OCI-LY7 (cell line): ENCODE data around the gene CRISP3. TPM values are rescaled to one million over a fixed set of nuclear protein-coding genes. Genes with fewer than 3 reads are reported as not detected.

Experiments used
- BruUV-seq: library from RNA; stranded (reverse); fragments of 400-500 nt; replicated peaks from 2 replicates; lab custom pipeline; 2021; lab: Mats Ljungman, UMichigan
- CTCF ChIA-PET: fragments of 300-600 bp; sonication (Branson Sonifier 250); formaldehyde crosslinking; loops from one replicate; lab custom pipeline; 2022; ENCODE audit warnings: antibody characterized with exemption; ENCODE audit not compliant: unreplicated experiment; lab: Charles Lee
- POLR2A ChIA-PET: fragments of 300-600 bp; sonication (Branson Sonifier 250); formaldehyde crosslinking; loops from one replicate; lab custom pipeline; 2022; ENCODE audit warnings: antibody characterized with exemption; lab: Charles Lee
- DNase-seq: peaks from one replicate; pipeline ENCODE4 v3.0.0-alpha.2; 2015; ENCODE audit warnings: low spot score
- H2AFZ ChIP-seq: fragments of 200-600 bp; sonication (generic), shearing (Covaris generic); 2 replicates; pipeline ENCODE4 v1.6.1; 2014; ENCODE audit warnings: mild to moderate bottlenecking, antibody characterized with exemption, low read length, moderate library complexity
- H3K27ac ChIP-seq: fragments of 200-600 bp; sonication (generic); 2 replicates; pipeline ENCODE4 v1.5.1; 2014; ENCODE audit warnings: mixed run types, low read depth, mild to moderate bottlenecking, moderate library complexity, low read length, inconsistent platforms; ENCODE audit not compliant: poor library complexity, severe bottlenecking
- H3K36me3 ChIP-seq: fragments of 200-600 bp; sonication (generic); 2 replicates; pipeline ENCODE4 v1.6.1; 2014; ENCODE audit warnings: mild to moderate bottlenecking, antibody characterized with exemption, low read length, moderate library complexity, mixed read lengths; ENCODE audit not compliant: insufficient read depth
- H3K4me1 ChIP-seq: fragments of 200-600 bp; sonication (generic); 2 replicates; pipeline ENCODE4 v1.5.1; 2014; ENCODE audit warnings: mild to moderate bottlenecking, low read length; ENCODE audit not compliant: insufficient read depth, poor library complexity, severe bottlenecking
- H3K4me2 ChIP-seq: fragments of 200-600 bp; sonication (generic); 2 replicates; pipeline ENCODE4 v1.6.1; 2014; ENCODE audit warnings: mild to moderate bottlenecking, low read length
- H3K4me3 ChIP-seq: fragments of 200-600 bp; sonication (generic); 2 replicates; pipeline ENCODE4 v1.5.1; 2014; ENCODE audit warnings: mild to moderate bottlenecking, low read depth, low read length; ENCODE audit not compliant: poor library complexity, severe bottlenecking
- H3K79me2 ChIP-seq: fragments of 200-600 bp; sonication (generic); 2 replicates; pipeline ENCODE4 v1.6.1; 2016; ENCODE audit warnings: low read depth, mild to moderate bottlenecking, low read length, moderate library complexity, mixed read lengths; ENCODE audit not compliant: insufficient read depth
- H3K9me2 ChIP-seq: fragments of 200-600 bp; sonication (generic); 2 replicates; pipeline ENCODE4 v1.6.1; 2016; ENCODE audit warnings: mild to moderate bottlenecking, low read length, mixed read lengths; ENCODE audit not compliant: insufficient read depth
- H3K9me3 ChIP-seq: fragments of 200-600 bp; sonication (generic); 2 replicates; pipeline ENCODE4 v1.6.1; 2014; ENCODE audit warnings: mild to moderate bottlenecking, mixed run types, low read length, mixed read lengths
- H4K20me1 ChIP-seq: fragments of 200-600 bp; sonication (generic); 2 replicates; pipeline ENCODE4 v1.6.1; 2014; ENCODE audit warnings: mild to moderate bottlenecking, antibody characterized with exemption, low read length, moderate library complexity, mixed read lengths; ENCODE audit not compliant: insufficient read depth
- EZH2phosphoT487 ChIP-seq: fragments of 200-600 bp; sonication (generic); IDR thresholded peaks from 2 replicates; pipeline ENCODE4 v1.6.1; 2018; ENCODE audit warnings: low read depth, borderline replicate concordance, mild to moderate bottlenecking, mixed run types, antibody characterized with exemption, low read length, moderate library complexity, mixed read lengths
- intact Hi-C: fragments of 100-400 bp; cut with micrococcal nuclease; formaldehyde crosslinking; loops from one replicate; pipeline ENCODE4 v1.10.0; 2022; ENCODE audit not compliant: unreplicated experiment
- total RNA-seq, 2 experiments: library from RNA; depleted of rRNA in 1 of 2; stranded (reverse); fragments of >200 nt in 1 of 2; shearing (Covaris generic) in 1 of 2; gene quantifications; 2 replicates each; pipeline ENCODE4 v1.2.3, GENCODE V29; 2014 to 2022
- TF ChIP-seq, protein P1 (sequence below): fragments of 200-600 bp; sonication (generic); conservative IDR thresholded peaks from 2 replicates; pipeline ENCODE4 v1.5.1; 2014; ENCODE audit warnings: mild to moderate bottlenecking, antibody characterized with exemption, low read length, moderate library complexity, mixed read lengths

The CRISP3 gene
- total RNA-seq, 2 experiments from 2014 or later, result not detected

DNA sequence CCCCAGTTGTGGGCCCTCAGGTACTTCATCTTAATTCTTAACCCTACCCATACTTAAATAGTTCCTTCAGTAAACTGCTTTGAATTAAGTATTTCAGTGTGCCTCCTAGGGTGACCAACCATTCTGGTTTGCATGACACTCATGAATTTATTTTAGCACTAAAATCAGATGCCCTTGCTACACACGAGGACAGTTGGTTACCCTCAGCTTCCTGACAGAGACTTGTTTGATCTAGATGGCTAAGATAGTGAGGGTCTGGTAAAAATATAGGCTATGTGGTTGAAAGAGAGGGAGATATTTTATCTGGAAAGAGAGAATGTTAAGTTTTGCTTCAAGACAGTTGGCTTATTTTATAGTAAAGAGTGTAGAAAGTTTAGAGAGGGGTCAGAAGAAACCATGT, 32.3 kb upstream of the CRISP3 start:
- no peak overlapping the region for H3K4me2 ChIP-seq
- BruUV-seq, result no TSS peak
- no peak overlapping the region for H3K27ac ChIP-seq
- H3K36me3 ChIP-seq, result no peaks in the 10 kb centered on the region
- H3K9me3 ChIP-seq, result no peaks in the 10 kb centered on the region
- ChIA-PET CTCF (no interaction called here), POLR2A (interaction anchor here (0.6 kb wide), 1 partner anchor 21 kb away, joined by 3 read pairs; no protein-coding TSS in a partner anchor)
- no peak for TF ChIP-seq EZH2phosphoT487
- TF ChIP-seq, protein P1, sequence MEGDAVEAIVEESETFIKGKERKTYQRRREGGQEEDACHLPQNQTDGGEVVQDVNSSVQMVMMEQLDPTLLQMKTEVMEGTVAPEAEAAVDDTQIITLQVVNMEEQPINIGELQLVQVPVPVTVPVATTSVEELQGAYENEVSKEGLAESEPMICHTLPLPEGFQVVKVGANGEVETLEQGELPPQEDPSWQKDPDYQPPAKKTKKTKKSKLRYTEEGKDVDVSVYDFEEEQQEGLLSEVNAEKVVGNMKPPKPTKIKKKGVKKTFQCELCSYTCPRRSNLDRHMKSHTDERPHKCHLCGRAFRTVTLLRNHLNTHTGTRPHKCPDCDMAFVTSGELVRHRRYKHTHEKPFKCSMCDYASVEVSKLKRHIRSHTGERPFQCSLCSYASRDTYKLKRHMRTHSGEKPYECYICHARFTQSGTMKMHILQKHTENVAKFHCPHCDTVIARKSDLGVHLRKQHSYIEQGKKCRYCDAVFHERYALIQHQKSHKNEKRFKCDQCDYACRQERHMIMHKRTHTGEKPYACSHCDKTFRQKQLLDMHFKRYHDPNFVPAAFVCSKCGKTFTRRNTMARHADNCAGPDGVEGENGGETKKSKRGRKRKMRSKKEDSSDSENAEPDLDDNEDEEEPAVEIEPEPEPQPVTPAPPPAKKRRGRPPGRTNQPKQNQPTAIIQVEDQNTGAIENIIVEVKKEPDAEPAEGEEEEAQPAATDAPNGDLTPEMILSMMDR, result no peak
- no peak overlapping the region for H3K4me3 ChIP-seq
- no peak for DNase-seq
- H3K79me2 ChIP-seq, result no peaks in the 10 kb centered on the region
- H2AFZ ChIP-seq, result no peak overlapping the region
- no peaks in the 10 kb centered on the region for H4K20me1 ChIP-seq
- intact Hi-C loops, result no loop called here
- H3K4me1 ChIP-seq, result no peaks in the 10 kb centered on the region
- no peaks in the 10 kb centered on the region for H3K9me2 ChIP-seq

DNA sequence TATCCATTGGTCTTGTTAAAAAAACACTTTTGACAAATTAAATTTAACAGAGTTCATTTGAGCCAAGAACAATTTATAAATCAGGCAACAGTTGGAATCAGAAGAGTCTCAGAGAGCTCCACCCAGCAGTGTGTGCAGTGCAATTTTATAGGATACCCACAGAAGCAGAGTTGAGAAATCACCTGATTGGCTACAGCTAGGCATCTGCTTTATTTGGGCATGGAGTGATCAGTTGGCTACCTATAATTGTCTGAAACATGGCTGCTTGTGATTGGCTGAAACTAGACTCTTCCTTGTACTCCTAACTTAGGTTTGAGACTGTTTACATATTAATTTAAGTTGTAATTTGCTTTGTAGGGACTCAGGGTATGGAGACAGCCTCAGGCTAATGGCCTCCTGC, 30.9 kb upstream of the CRISP3 start:
- H3K36me3 ChIP-seq, result no peaks in the 10 kb centered on the region
- H3K4me1 ChIP-seq, result no peaks in the 10 kb centered on the region
- POLR2A ChIA-PET, result no interaction called here
- no peak for DNase-seq
- no peaks in the 10 kb centered on the region for H4K20me1 ChIP-seq
- no peaks in the 10 kb centered on the region for H3K79me2 ChIP-seq
- H3K4me3 ChIP-seq, result no peak overlapping the region
- H3K9me2 ChIP-seq, result no peaks in the 10 kb centered on the region
- no peak for TF ChIP-seq EZH2phosphoT487
- TF ChIP-seq, protein P1, result no peak
- no TSS peak for BruUV-seq
- no peak overlapping the region for H2AFZ ChIP-seq
- H3K4me2 ChIP-seq, result no peak overlapping the region
- H3K9me3 ChIP-seq, result no peaks in the 10 kb centered on the region
- intact Hi-C loops, result no loop called here
- CTCF ChIA-PET, result no interaction called here
- no peak overlapping the region for H3K27ac ChIP-seq

DNA sequence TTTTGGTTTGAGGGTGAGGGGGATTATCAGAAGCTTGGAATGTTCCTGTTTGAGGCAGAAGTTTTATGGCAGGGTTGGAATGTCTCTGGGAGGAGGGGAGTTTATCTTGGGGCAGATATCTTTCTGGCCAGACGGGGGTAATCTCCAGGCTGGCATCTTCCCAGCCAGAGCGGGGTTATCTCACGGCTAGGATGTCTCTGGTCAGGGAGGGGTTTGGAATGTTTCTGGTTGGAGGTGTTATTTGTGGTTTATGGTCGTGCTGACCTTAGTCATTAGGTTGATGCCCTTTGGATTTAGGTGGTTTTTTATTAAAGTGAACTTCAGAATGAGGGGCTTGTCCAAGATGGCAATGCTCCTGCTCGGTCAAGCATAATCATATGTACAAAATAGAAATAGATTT, 28.1 kb upstream of the CRISP3 start:
- Histone ChIP-seq H3K4me3 (no peak overlapping the region), H3K4me2 (no peak overlapping the region), H2AFZ (no peak overlapping the region), H3K79me2 (no peaks in the 10 kb centered on the region), H4K20me1 (no peaks in the 10 kb centered on the region), H3K9me2 (no peaks in the 10 kb centered on the region), H3K9me3 (no peaks in the 10 kb centered on the region), H3K4me1 (no peaks in the 10 kb centered on the region), H3K27ac (no peak overlapping the region), H3K36me3 (no peaks in the 10 kb centered on the region)
- no TSS peak for BruUV-seq
- intact Hi-C loops, result no loop called here
- POLR2A ChIA-PET, result no interaction called here
- DNase-seq, result no peak
- CTCF ChIA-PET, result no interaction called here
- TF ChIP-seq, protein P1, result no peak
- TF ChIP-seq EZH2phosphoT487, result no peak
